GM18526 (cell line): ENCODE measurements around the gene GALNT18.
"Not testable (repeated sequence)": the region's sequence is repeated elsewhere in the genome, so short reads cannot be mapped to it uniquely, and the experiment has no call there.

Source experiments
- POLR2A ChIP-seq: IDR thresholded peaks from 3 replicates; pipeline ENCODE4 v1.6.1; 2011; ENCODE audit not compliant: insufficient read length; ENCODE audit errors: extremely low read depth

The GALNT18 gene

DNA sequence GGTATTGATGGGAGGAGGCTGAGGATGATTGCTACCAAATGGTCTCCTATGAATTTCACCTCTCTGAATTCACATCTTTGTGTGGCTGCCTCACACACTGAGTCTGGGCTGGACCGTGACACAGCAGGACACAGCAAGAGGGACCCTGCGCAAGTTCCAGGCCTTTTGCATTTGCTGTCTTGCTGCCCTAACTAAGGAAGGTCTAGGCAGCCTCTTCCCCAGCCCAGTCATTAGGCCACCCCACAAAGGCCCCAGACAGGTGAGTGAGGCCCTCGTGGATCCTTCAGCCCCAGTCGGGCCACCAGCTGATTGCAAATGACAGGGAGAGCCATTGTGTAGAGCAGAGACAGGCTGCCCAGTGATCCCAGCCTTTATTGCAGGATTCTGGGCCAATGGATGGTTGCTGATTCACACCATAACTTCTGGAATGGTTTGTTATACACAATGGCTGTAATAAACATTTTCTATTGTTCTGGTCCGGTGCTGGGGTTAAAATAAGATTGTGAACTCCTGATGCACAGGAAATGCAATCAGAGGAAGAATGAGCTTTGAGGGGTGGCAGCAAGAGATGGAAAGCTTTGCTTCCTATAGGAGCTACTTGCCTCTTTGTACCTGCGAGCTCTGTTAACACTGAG, 240.2 kb downstream of the GALNT18 start:
- no peak for TF ChIP-seq POLR2A

DNA sequence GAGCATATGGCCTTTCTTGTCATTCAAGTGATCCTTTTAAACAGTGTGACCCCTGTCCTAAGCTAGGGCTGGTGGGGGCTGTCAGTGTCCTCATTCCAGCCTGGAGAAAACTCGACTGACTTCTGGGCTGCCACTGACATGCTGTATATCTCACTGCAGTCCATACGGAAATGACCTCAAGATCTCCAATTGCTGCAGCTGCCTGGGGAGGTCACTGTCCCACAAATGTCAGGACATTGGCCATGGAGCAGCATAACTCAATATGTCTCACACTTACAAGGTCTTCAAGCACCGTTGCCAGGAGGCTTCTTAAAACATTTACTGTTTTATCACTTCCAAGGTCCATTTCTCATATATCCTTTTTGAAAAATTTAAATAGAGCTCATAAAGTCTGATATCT, 240.9 kb downstream of the GALNT18 start:
- TF ChIP-seq POLR2A: no peak

- no peak for TF ChIP-seq POLR2A
Measured at GRCh38 chr11:11380340-11380739, 241.5 kb downstream of the GALNT18 start.

- no peak for TF ChIP-seq POLR2A
Measured at GRCh38 chr11:11379661-11380060, 242.1 kb downstream of the GALNT18 start.

- no peak for TF ChIP-seq POLR2A
Measured at GRCh38 chr11:11378184-11378940, 243.4 kb downstream of the GALNT18 start.

DNA sequence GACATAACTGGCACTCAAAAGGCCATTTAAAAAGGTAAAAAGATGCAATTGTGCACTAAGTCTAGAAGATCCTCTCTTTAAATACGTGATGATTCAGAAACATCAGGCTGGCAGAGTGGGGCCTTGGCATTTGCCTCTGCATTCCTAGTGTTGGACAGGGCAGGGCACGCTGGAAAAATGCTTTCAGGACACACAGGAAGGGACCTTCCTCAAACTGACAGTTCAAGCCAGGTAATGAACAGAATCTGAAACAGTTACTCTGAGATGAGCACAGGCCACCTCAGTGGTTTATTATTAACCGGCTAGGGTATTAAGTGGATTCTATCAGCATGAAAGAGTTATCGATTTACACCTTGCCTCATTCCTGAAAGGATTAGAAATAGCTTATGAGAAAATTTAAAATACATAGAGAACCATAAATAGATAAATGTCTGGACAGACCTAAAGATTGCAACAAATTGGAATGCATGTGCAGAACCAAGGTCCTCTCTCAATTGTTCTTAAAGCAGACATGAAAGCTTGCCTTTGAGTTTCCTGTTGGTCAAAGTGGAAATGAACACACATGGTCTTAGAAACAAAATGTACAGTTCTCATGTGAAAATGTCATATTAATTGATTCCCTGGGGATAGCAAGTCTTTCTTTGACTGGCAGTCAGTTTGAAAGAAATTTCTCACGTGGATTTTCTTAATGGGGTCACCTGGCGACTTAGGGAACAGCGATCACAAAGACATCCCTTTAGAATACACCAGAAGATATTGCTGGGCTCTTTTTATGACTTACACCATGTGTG, 247.3 kb downstream of the GALNT18 start:
- TF ChIP-seq POLR2A: no peak

DNA sequence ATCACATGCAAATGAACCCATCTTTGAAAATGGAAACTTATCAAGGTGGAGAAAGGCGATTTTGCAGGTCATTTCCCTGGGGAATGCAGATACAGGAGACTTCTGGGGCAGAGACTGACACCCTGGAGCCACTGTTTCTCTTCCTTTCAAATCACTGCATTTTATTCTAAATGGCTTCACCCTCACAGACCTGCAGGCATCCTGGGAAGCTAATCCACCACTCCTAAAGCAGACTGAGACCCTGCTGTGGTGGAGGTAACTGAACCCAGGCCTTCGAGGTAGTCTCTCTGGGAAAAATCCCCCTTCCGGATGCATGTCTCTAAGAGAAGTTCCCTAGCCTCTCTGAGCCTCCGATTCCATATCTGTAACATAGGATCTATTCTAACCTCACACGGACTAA, 247.9 kb downstream of the GALNT18 start:
- no peak for TF ChIP-seq POLR2A

GRCh38 chr11:11372461-11372860, 249.3 kb downstream of the GALNT18 start:
- TF ChIP-seq POLR2A: no peak

- TF ChIP-seq POLR2A: no peak
Measured at GRCh38 chr11:11370962-11371303, 250.9 kb downstream of the GALNT18 start.

- no peak for TF ChIP-seq POLR2A
Measured at GRCh38 chr11:11370255-11370961, 251.4 kb downstream of the GALNT18 start.

- TF ChIP-seq POLR2A: no peak
Measured at GRCh38 chr11:11366793-11367192, 255.0 kb downstream of the GALNT18 start.

DNA sequence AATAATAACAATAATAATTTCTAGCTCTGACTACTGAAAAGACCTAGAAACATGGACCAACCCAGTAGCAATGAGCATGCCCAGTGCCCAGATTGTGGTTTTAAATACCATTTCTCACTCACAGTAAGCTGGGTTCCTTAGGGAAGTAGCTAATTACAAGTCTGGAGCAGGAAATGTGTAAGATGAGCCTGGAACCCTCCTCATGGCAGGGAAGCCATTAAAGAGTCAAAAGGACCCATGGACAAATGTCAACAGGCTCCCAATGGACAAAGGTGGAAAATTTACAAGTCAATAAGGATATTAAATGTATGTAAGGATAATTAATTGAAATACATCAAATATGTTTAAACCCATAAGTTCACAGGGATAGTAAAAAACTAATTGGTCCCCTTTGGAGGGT, 258.1 kb downstream of the GALNT18 start:
- TF ChIP-seq POLR2A: no peak

GRCh38 chr11:11359611-11360010, 262.2 kb downstream of the GALNT18 start:
- TF ChIP-seq POLR2A: no peak

GRCh38 chr11:11356842-11357241, 265.0 kb downstream of the GALNT18 start:
- no peak for TF ChIP-seq POLR2A

GRCh38 chr11:11352878-11353277, 268.9 kb downstream of the GALNT18 start, which contains the start of gene CSNK2A3:
Gene CSNK2A3, minus strand, starts transcription at chr11:11353250. Its CDS starts 131 bp downstream, at chr11:11353119.
- TF ChIP-seq POLR2A: not testable (repeated sequence)

DNA sequence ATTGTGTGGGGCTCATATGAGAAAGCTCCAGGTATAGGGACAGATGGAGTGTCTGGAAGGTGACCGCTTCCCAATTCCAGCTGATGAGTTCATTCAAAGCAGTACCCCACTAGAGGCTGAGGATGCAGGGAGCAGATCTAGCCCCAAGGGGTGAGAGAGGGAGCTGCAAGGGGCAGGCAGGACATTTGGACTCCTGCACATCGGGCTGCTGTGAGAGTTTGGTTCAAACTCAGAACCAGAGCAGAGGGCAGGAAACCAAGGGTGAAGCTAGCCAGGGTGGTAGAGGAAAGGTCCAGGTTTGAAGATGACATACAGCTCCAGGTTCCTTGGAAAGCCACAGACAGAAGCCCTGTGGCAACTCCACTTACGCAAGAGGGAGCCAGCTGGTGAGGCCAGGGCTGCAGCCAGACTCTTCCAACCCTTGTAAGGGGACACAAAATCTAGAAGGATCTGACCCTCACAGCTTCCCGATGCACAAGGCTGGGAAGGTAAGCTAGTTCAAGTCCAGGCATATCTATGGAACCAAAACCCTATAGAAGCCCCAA, 270.7 kb downstream of the GALNT18 start:
- no peak for TF ChIP-seq POLR2A

DNA sequence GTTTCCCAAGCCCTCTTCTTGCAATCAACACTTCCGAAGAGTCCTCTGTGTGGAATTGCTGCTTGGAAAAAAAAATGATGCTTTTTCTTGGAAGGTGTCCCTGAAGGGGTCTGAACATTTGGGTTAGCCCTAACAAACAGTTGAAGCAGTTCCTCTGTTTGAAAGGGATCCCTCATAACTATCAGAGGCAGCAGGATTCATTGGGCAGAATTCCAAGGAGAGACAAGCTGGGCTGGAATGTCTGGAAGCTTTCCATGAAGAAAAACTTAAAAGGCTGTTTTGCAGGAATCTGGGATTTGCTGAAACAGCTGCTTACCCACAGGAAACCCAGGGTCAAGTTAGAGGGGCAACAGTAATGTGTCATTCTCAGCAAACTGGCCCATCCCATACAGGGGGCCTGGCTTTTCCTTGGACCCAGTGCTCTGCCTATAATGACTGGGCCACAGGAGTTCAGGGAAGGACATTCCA, 271.9 kb downstream of the GALNT18 start:
- TF ChIP-seq POLR2A: no peak
